Hematopoietic multipotent progenitor cell treated with erythropoietin and hydrocortisone succinate and interleukin-3 and kit ligand, for 8 days (in vitro differentiated cells): ENCODE results near the gene NMNAT2.
"Not testable (repeated sequence)": the region's sequence is repeated elsewhere in the genome, so short reads cannot be mapped to it uniquely, and the experiment has no call there.

Experiments
- DNase-seq: peaks from one replicate; pipeline ENCODE4 v3.0.0-alpha.2; 2015

Gene NMNAT2

DNA sequence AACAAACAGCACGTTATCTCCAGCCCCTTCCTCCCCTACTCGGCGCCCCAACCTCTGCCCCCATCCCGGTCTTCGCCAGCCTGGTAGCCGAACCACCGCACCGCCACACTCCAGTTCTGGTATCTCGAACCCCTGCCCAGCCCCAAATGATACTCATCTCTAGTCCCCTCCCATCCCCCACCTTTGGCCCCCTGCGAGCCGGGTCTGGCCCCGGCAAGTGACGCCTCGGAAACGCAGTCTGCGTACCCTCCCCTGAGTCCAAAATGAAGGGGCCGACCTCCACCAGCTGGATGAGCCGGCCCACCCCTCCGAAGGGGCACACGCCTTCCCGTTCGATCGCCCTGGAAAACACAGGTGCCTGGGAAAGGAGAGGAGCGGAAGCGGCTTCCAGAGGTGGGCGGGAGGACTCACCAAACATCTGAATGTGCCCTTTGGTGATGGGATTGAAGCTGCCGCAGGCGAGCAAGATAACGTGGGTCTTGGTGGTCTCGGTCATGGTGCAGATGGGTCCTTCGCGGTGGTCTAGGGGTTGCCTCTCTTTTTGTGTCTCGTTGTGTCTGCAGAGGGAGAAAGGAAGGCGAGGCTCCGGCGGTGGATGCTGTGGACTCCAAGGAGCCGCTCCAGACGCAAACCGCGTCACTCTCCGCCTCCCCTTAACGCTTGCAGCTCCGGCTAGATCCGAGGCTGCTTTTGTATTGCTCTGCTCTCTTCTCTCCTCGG, at the start of gene NMNAT2:
Gene NMNAT2 (minus strand): TSS at position 609 of the 720 bp plus-strand sequence. CDS start 113 bp downstream, at position 496.
- no peak for DNase-seq

GRCh38 chr1:183467687-183468086, 49.5 kb upstream of the NMNAT2 start:
- no peak for DNase-seq

- no peak for DNase-seq
These were observed 48.6 kb upstream of the NMNAT2 start for GRCh38 chr1:183466781-183467180.

GRCh38 chr1:183463566-183463965, 45.4 kb upstream of the NMNAT2 start:
- no peak for DNase-seq

- no peak for DNase-seq
These were observed 43.2 kb upstream of the NMNAT2 start for GRCh38 chr1:183461350-183461749.

- DNase-seq = no peak
These were observed 42.4 kb upstream of the NMNAT2 start for GRCh38 chr1:183460596-183460995.

GRCh38 chr1:183457449-183457848, 39.3 kb upstream of the NMNAT2 start:
- DNase-seq = no peak

- DNase-seq = no peak
These were observed 38.6 kb upstream of the NMNAT2 start for GRCh38 chr1:183456826-183457225.

DNA sequence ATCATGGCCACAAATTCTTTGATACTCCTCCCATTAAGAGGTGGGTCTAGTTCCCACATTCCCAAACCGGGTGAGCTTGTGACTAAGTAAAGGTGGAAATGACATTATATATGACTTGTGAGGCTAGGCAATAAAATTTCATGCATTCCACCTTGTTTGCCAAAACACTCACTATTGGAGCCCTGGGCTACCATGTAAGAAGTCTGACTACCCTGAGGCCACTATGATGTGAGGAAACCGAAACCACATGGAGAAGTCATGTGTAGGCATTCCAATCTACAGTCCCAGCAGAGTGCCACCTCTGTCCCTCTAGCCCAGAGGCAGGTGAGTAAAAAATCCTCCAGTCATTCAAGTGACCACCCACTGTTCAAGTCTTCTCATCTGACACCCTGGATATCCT, 36.2 kb upstream of the NMNAT2 start:
- DNase-seq = no peak

- no peak for DNase-seq
These were observed 31.9 kb upstream of the NMNAT2 start for GRCh38 chr1:183450093-183450492.

- no peak for DNase-seq
These were observed 31.1 kb upstream of the NMNAT2 start for GRCh38 chr1:183449223-183449770.

DNA sequence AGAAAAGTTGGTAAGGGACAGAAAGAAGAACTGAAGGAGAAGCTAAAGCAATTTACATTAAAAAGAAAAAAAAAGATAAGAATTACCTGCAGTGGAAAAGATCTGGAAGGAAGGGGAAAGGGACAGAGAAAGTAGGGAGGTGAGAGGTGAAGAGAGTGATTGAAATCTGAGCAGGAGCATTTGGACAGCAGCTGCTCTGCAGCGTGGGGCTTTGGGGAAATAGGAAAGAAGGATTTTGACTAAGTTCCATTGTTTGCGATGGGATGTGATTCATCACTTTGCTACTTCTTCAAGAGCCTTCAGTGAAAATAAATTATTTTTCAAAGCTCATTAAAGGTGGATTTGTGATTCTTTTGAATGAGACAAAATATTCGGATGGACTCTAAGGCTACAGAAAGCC, 26.1 kb upstream of the NMNAT2 start:
- no peak for DNase-seq

- no peak for DNase-seq
These were observed 25.3 kb upstream of the NMNAT2 start for GRCh38 chr1:183443466-183443865.

GRCh38 chr1:183443011-183443410, 24.8 kb upstream of the NMNAT2 start:
- no peak for DNase-seq

GRCh38 chr1:183438060-183438459, 19.9 kb upstream of the NMNAT2 start:
- DNase-seq = no peak

DNA sequence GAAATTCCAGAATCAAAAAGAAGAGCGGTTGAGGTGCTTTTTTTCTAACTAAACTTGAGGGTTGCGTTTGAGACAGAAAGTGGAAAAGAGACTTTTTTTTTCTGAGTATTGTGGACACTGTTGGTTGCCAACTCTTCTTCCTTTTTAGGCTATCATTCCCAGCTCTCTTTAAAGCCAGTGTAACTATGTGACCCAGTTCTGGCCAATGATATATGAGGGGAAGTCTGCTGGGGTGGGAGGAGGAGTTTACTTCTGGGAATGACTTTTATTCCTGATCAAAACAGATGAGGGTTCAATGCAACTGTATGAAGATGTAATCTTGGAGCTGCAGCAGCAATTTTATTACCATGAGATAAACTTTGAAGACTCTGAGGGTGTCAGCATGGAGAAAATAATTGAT, 17.3 kb upstream of the NMNAT2 start:
- DNase-seq = no peak

DNA sequence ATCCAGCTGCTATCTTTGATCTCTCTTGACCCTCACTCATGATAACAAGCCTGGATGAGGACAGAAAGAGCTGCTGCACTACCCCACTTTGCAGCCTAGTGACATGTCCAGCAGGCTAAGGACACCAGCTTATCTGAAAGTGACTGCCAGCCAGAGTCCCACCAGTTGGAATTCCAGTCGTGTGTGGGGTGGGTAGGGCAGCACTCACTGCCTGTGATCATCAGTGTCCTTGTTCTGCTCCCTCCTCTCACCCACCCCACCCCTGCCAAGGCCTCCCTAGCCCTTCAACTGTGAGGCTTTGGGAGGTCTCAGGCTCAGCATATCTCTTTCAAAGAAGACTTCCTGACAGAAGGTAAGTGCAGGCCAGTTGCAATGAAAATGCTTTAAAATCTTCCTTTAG, 15.5 kb upstream of the NMNAT2 start:
- DNase-seq = no peak

DNA sequence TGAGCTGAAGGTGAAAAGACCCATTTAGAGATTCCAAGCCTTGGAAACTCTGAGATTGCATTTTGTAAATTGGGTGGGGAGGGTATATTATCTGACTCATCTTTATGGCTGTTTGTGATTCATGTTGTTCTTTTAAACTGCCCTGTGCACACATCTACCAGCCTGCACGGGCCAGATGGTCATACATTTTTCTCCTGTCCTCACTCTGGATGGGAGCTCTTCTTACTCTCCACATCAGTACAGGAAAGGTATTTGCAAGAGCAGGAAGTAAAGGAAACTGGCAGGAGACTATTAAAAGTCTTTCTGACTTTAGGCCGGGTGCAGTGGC, 14.3 kb upstream of the NMNAT2 start:
- no peak for DNase-seq

DNA sequence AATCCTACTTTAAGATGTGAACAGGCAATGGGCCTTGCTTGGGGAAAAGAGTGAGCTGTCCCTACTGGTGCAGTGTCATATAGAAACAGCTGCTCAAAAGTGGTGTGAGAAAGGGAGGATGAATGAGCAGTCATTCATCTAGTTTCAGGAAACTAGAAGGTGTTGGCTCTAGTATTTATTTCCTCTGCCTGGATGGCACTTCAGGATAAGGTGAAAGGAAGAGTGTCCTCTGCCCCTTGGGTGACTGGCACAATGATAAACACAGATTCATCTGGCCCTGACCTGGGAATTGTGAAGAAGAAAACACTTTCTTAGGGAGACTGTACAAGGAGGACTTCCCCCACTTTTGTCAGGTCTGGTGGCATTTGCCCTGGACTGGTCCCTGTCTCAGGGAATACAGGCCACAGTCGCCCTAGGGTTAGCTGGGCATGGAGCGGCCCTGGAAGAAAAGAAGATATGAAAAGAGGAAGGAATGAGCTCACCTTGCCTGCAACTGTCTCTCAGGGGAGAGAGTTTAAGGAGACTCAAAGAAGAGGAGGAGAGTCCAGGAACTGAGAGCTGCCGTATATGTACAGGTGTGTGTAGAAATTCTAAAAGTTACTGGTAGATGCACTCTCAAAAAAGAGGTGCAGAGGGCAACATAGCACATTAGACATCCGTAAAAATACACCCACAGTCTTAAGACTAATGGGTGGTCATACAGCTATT, 13.8 kb upstream of the NMNAT2 start:
- DNase-seq = no peak

- not testable (repeated sequence) for DNase-seq
These were observed 9.4 kb upstream of the NMNAT2 start for GRCh38 chr1:183427591-183427990.

DNA sequence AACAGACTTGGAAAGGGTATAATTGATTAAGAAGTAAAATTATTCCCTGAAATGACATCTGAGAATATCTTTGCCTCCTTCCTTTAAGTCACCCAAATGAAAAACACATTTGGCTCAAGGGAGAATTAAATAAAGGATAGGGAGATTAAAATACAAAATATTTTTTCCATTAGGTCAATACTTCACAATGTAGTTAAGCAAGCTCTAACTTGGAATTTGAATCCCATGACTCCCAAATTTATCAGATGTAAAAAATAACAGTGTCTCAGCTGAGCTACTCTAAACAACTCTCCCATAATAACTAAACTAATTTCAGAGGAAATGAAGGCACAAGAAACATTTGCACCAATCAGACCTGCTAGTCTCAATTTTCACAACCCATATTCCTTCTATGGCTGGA, 6.5 kb upstream of the NMNAT2 start:
- DNase-seq = no peak

GRCh38 chr1:183423541-183423940, 5.4 kb upstream of the NMNAT2 start:
- DNase-seq = no peak

GRCh38 chr1:183419399-183419798, 1.2 kb upstream of the NMNAT2 start:
- no peak for DNase-seq

DNA sequence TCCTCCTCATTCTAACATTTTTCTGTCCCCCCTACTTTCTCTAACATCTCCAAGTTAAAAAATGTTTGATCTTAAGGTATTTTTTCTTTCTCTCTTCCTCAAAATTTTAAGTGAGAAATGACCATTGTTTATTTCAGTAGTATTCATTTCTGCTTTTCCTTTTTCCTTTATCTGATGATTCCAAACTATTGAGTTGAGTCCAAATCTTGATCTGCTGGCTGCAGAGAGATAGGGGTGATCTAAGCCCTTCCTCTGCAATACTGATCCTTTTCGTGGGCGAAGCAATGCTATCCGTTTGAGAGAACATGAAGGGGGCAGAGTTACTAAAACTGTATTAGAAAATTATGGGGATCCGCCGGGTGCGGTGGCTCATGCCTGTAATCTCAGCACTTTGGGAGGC, 516 bp upstream of the NMNAT2 start:
- no peak for DNase-seq
